Endothelial cell of umbilical vein (primary cell): ENCODE results near the gene FOS. TPM values are rescaled to one million over a fixed set of nuclear protein-coding genes. Genes with fewer than 3 reads are reported as not detected.
"Not testable (repeated sequence)": the region's sequence is repeated elsewhere in the genome, so short reads cannot be mapped to it uniquely, and the experiment has no call there.

ENCODE experiments used
- BruUV-seq: library from RNA; stranded (reverse); fragments of 400-500 nt; replicated peaks from 2 replicates; lab custom pipeline; 2021; lab: Mats Ljungman, UMichigan
- CTCF ChIA-PET: fragments of 300-600, 350-600 bp; sonication (Branson Sonifier 250); formaldehyde crosslinking; loops from one replicate; lab custom pipeline; 2021; ENCODE audit warnings: antibody characterized with exemption, inconsistent platforms; lab: Charles Lee
- POLR2A ChIA-PET: fragments of 300-600, 350-600 bp; sonication (Branson Sonifier 250); formaldehyde crosslinking; loops from one replicate; lab custom pipeline; 2021; ENCODE audit warnings: antibody characterized with exemption, inconsistent platforms; lab: Charles Lee
- DNase-seq: peaks from one replicate; pipeline ENCODE4 v3.0.0-alpha.2; 2011; ENCODE audit warnings: low read depth, low spot score
- FAIRE-seq: peaks from 2 replicates; lab custom pipeline; 2011; peaks lifted over from hg19 to GRCh38; lab: Jason Lieb, UNC
- H2AFZ ChIP-seq: 2 replicates; pipeline ENCODE4 v1.6.0; 2012; ENCODE audit warnings: low read depth, low read length, control low read depth, inconsistent platforms
- H3K27ac ChIP-seq: 2 replicates; pipeline ENCODE4 v1.5.1; 2011; ENCODE audit warnings: low read depth, mild to moderate bottlenecking, control low read depth, low read length, moderate library complexity; ENCODE audit not compliant: insufficient read depth
- H3K27me3 ChIP-seq, 2 experiments: 2 replicates each; pipeline versions ENCODE4 v1.6.0 to v1.6.1; 2011; ENCODE audit warnings: low read length in 2 of 2, mixed read lengths in 1 of 2; ENCODE audit not compliant: control insufficient read depth in 2 of 2, insufficient read depth in 2 of 2
- H3K36me3 ChIP-seq, 2 experiments: 2 replicates in 1 of 2; 3 replicates in 1 of 2; pipeline ENCODE4 v1.5.1; 2011; ENCODE audit warnings: low read length in 2 of 2, mild to moderate bottlenecking in 1 of 2, moderate library complexity in 1 of 2; ENCODE audit not compliant: control insufficient read depth in 2 of 2, insufficient read depth in 2 of 2; ENCODE audit errors: extremely low read depth in 1 of 2
- H3K4me1 ChIP-seq: 3 replicates; pipeline ENCODE4 v1.5.1; 2011; ENCODE audit warnings: mild to moderate bottlenecking, low read length; ENCODE audit not compliant: control insufficient read depth, insufficient read depth; ENCODE audit errors: extremely low read depth
- H3K4me2 ChIP-seq: 2 replicates; pipeline ENCODE4 v1.6.1; 2011; ENCODE audit warnings: low read length, control low read depth, mixed read lengths; ENCODE audit not compliant: insufficient read depth
- H3K4me3 ChIP-seq, 3 experiments: fragments of 200-600 bp in 1 of 3; sonication (generic), shearing (Covaris generic) in 1 of 3; replicated peaks in 1 of 3; 2 replicates each; pipeline ENCODE4 v1.5.1; 2011 to 2016; ENCODE audit warnings: control low read depth in 3 of 3, low read length in 3 of 3, mild to moderate bottlenecking in 2 of 3, inconsistent platforms in 1 of 3, low read depth in 1 of 3, moderate library complexity in 1 of 3; ENCODE audit not compliant: insufficient read depth in 1 of 3
- H3K79me2 ChIP-seq: 2 replicates; pipeline ENCODE4 v1.6.0; 2012; ENCODE audit warnings: low read length, inconsistent platforms; ENCODE audit not compliant: control insufficient read depth, insufficient read depth
- H3K9ac ChIP-seq: replicated peaks from 2 replicates; pipeline ENCODE3; 2011; ENCODE audit warnings: low read length, control low read depth; ENCODE audit not compliant: insufficient read depth; ENCODE audit errors: extremely low read depth
- H3K9me1 ChIP-seq: replicated peaks from 3 replicates; pipeline ENCODE4 v1.6.0; 2011; ENCODE audit warnings: mild to moderate bottlenecking, low read length; ENCODE audit not compliant: control insufficient read depth, insufficient read depth; ENCODE audit errors: extremely low read depth
- H3K9me3 ChIP-seq: replicated peaks from 2 replicates; pipeline ENCODE4 v1.5.1; 2012; ENCODE audit warnings: low read length, inconsistent platforms; ENCODE audit not compliant: control insufficient read depth, insufficient read depth
- H4K20me1 ChIP-seq: replicated peaks from 2 replicates; pipeline ENCODE3; 2011; ENCODE audit warnings: mild to moderate bottlenecking, low read length; ENCODE audit not compliant: control insufficient read depth, insufficient read depth; ENCODE audit errors: extremely low read depth
- EZH2 ChIP-seq: IDR thresholded peaks from 2 replicates; pipeline ENCODE4 v1.6.1; 2012; ENCODE audit warnings: borderline replicate concordance, low read depth, mild to moderate bottlenecking, moderate library complexity, low read length, inconsistent platforms; ENCODE audit not compliant: severe bottlenecking
- FOS ChIP-seq: IDR thresholded peaks from 2 replicates; pipeline ENCODE4 v1.6.1; 2011; ENCODE audit warnings: mild to moderate bottlenecking, low read length, moderate library complexity, borderline replicate concordance; ENCODE audit not compliant: insufficient read depth
- JUN ChIP-seq: IDR thresholded peaks from 2 replicates; pipeline ENCODE4 v1.6.1; 2011; ENCODE audit warnings: borderline replicate concordance, low read depth; ENCODE audit not compliant: insufficient read length, insufficient read depth
- POLR2AphosphoS5 ChIP-seq: IDR thresholded peaks from 2 replicates; pipeline ENCODE4 v1.6.1; 2012; ENCODE audit warnings: low read depth, mild to moderate bottlenecking, control low read depth, low read length, moderate library complexity; ENCODE audit not compliant: insufficient read depth
- dilution Hi-C: fragments of 300-500 bp; cut with MboI; formaldehyde crosslinking; loops from one replicate; pipeline ENCODE4 v1.15.0; 2019; ENCODE audit warnings: low sequenced_read_pairs; ENCODE audit not compliant: extremely low pct_ligation_motif_present
- intact Hi-C: fragments of 100-400 bp; cut with micrococcal nuclease; formaldehyde crosslinking; loops from one replicate; pipeline ENCODE4 v1.10.0; 2022
- polyA plus RNA-seq, 4 experiments: library from polyadenylated mRNA; depleted of rRNA in 3 of 4; stranded (reverse) in 3 of 4; unstranded in 1 of 4; fragments of >200 nt; gene quantifications; 2 replicates each; pipeline versions ENCODE4 v1.2.1 to v1.2.3, GENCODE V29; 2011 to 2012; ENCODE audit warnings: missing spikeins in 1 of 4
- total RNA-seq: library from RNA; stranded (reverse); gene quantifications from 2 replicates; pipeline ENCODE4 v1.2.3, GENCODE V29; 2021

The FOS gene
- total and polyA plus RNA-seq, 2 donors (not counting 3 experiments of a cell fraction or from before 2014, with no cell fraction given): 9.2 to 41.6 TPM

- DNase-seq (peak; percentile 92), FAIRE-seq (peak; percentile 99)
- no peaks in the 10 kb centered on the region for H3K36me3 ChIP-seq
- H3K27ac ChIP-seq: peak overlapping the region; percentile 91
- H4K20me1 ChIP-seq: no peaks in the 10 kb centered on the region
- H3K4me2 ChIP-seq: peak overlapping the region; percentile 69
- no peaks in the 10 kb centered on the region for H3K9me1 ChIP-seq
- TF ChIP-seq JUN (peak; percentile 73), POLR2AphosphoS5 (peak; percentile 73), EZH2 (no peak), FOS (peak; percentile 90)
- CTCF ChIA-PET: interaction anchor here (0.6 to 1.9 kb wide), 7 partner anchors 10 to 70 kb away, joined by 3 to 9 read pairs (median 3); no protein-coding TSS in a partner anchor
- peak overlapping the region; percentile 36 for H2AFZ ChIP-seq
- H3K27me3 ChIP-seq: no peaks in the 10 kb centered on the region
- intact Hi-C loops (loop anchor here (1.0 to 2.0 kb wide), 6 partner anchors 12 to 60 kb away; partner anchors contain the start of gene TMED10), dilution Hi-C loops (no loop called here)
- no peaks in the 10 kb centered on the region for H3K79me2 ChIP-seq
- no peak overlapping the region for H3K4me3 ChIP-seq
- H3K9ac ChIP-seq: peak overlapping the region; percentile 66
- peaks cover 23% of the 10 kb centered on the region for H3K4me1 ChIP-seq
- TSS peak; percentile 85 for BruUV-seq
- no peaks in the 10 kb centered on the region for H3K9me3 ChIP-seq
- POLR2A ChIA-PET: interaction anchor here (0.7 kb wide), 2 partner anchors 15 to 48 kb away, joined by 3 to 4 read pairs; no protein-coding TSS in a partner anchor
These were observed 44.2 kb upstream of the FOS start for GRCh38 chr14:75234173-75235115.

GRCh38 chr14:75235198-75235597 lies 43.4 kb upstream of the FOS start:
- H3K4me3 ChIP-seq, DNase-seq, H3K9me3 ChIP-seq, H3K9ac ChIP-seq, H3K36me3 ChIP-seq, H3K27me3 ChIP-seq, H3K27ac ChIP-seq, dilution Hi-C loops, H3K4me2 ChIP-seq, H3K9me1 ChIP-seq, FAIRE-seq, H2AFZ ChIP-seq, H4K20me1 ChIP-seq, H3K79me2 ChIP-seq, BruUV-seq: not testable (repeated sequence)
- ChIA-PET POLR2A (interaction anchor here (0.7 kb wide), 1 partner anchor 14 kb away, joined by 3 read pairs; no protein-coding TSS in a partner anchor), CTCF (interaction anchor here (0.8 to 1.9 kb wide), 7 partner anchors 13 to 69 kb away, joined by 3 to 9 read pairs (median 3); no protein-coding TSS in a partner anchor)
- H3K4me1 ChIP-seq: peaks cover 19% of the 10 kb centered on the region
- intact Hi-C loops: loop anchor here (2.0 kb wide), 1 partner anchor 60 kb away; no protein-coding TSS in a partner anchor
